ENCODE measurements around the gene CPNE5.

CPNE5 gene

GRCh38 chr6:36833182-36833789, 6.0 kb downstream of the CPNE5 start:
- DNase-seq: no peak

DNA sequence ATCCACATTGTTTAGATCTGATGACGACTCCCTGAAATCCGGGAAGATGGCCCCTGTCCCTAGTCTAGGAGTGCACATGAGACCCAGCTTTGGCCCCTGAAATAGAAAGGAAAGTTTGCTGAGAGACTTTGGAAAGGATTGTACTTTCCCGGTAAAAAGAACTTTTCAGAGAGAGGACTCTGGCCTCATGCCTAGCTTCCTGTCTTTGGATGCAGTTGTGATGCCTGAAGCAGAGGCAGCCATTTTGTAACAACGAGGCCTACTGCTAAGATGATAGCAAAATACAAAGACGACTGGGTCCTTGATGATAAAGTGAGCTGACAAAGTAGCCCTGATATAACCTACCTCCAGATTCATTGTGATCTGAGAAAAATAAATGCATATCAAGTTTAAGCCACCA, 6.9 kb downstream of the CPNE5 start:
- no peak for DNase-seq

GRCh38 chr6:36830577-36830976, 8.7 kb downstream of the CPNE5 start:
- DNase-seq: no peak

- DNase-seq: no peak
Measured at GRCh38 chr6:36829919-36830544, 9.2 kb downstream of the CPNE5 start.

- DNase-seq: no peak
Measured at GRCh38 chr6:36827261-36828079, 11.8 kb downstream of the CPNE5 start.

DNA sequence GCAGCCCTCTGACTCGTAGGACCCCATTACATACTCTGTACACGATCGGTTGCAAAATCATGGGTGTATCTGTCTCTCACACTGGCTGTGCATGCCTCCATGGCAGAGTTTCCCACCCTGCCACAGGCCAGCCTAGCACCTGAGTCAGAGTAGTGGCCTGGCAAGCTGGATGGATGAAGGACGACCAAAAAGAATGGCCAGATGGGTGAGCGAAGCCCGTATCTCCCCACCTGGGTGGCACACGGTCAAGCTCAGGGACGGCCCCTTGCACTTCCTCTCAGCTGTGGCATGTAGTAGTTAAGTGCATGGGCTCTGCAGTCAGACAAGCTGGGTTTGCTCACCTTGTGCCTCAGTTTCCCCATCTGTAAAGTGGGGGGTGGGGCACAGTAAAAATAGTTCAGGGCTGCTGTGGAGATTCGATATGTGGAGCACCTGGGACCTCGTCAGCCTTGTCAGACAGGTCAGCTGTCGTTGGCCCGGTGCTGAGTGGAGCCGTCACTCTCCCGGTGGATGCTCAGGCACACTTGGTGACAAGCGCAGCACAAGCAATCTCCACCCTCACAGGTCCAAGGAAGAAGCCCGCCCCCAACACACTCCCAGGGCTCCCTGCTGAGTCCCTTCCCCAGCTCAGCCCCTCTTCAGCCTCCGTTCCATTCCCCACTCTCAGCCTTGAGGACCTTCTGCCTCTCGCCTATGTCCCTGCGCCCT, 12.6 kb downstream of the CPNE5 start:
- DNase-seq: no peak

GRCh38 chr6:36825994-36826393, 13.2 kb downstream of the CPNE5 start:
- no peak for DNase-seq

DNA sequence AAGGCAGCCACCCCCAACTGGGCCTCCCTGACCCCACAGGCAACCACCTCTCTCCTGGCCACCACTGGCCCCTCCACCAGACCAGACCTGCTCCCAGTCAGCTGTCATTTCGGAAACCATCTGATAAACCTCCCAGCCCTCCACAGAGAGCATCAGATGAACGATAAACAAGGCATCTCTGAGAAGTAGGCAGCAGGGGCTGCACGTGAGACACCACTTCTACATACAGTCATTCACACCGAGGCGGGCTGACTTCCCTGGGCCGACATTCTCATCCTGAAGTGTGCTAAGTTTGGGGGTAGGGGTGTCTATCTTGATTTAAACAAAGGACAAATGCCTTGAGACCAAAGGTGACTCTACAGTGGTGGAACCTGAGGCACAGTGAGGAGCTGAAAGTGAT, 13.8 kb downstream of the CPNE5 start:
- DNase-seq: no peak

GRCh38 chr6:36824253-36824652, 15.0 kb downstream of the CPNE5 start:
- DNase-seq: no peak

GRCh38 chr6:36823421-36824096, 15.7 kb downstream of the CPNE5 start:
- no peak for DNase-seq

GRCh38 chr6:36822506-36823269, 16.6 kb downstream of the CPNE5 start:
- no peak for DNase-seq

- DNase-seq: no peak
Measured at GRCh38 chr6:36821581-36822335, 17.5 kb downstream of the CPNE5 start.

DNA sequence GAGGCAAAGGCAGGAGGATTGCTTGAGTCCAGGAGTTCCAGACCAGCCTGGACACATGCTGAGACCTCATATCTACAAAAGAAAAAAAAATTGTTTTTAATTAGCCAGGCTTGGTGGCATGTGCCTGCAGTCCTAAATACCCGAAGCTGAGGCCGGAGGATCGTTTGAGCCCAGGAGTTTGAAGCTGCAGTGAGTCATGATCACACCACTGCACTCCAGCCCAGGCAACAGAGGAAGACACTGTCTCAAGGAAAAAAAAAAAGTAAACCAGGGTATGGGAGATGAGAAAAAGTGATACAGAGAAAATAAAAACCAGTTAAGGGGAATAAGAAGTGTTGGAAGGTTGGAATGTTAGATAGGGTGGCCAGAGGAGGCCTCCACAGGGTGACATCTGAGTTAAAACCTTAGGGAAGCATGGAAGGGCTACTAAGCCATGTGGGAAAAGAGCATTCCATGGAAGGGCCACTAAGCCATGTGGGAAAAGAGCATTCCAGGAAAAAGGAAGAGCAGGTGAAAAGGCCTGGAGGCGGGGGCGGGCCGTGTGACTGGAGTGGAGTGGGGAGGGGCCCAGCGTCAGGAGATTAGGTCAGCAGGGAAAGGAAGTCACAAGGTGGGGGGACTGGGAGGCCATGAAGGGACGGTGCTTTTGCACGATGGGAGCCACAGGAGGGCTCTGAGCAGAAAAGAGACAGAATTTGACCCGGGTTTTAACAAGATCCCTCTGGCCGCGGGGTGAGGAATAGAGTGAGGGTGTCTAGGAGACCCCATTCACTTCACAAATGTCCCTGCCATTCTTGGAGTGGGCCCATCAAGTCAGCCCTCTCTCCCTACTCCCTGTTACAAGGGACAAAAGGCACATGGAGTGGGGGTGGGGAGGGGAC, 18.3 kb downstream of the CPNE5 start:
- no peak for DNase-seq

DNA sequence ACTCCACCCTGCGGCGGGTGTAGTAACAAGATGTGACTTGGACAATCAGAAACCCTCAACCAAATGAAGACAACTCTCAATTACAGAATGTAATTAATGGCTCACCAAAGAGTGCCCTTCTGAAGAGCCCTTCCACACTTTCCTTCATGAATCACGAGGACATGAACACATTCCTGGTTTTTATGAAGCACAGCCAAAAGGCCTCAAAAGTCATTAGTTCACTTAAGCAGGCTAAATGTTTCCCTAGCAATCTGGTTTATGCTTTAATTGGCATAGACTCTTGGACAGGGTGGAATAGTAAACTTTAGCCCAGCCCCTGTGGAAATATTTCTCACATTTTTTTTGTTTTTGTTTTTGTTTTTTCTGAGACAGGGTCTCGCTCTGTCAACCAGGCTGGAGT, 20.5 kb downstream of the CPNE5 start:
- DNase-seq: no peak

DNA sequence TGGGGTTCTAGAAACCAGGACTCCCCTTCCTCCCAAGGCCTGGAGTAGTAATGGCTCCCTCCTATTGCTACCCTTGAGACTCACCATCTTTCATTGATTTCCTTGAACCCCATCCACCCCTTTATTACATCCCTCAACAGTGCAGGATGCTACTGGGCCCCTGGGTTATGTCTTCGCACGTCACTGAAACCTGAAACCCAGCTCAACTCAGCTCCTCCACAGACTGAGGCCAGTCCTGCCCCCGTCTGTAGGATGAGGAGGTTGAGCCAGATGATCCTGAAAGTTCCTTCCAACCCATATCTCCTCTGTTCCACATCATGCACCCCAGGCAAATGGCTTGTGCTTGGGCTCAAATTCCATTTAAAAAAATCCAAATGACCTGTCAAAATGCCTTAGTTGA, 21.4 kb downstream of the CPNE5 start:
- DNase-seq: no peak

GRCh38 chr6:36817176-36817817, 21.9 kb downstream of the CPNE5 start:
- DNase-seq: no peak

DNA sequence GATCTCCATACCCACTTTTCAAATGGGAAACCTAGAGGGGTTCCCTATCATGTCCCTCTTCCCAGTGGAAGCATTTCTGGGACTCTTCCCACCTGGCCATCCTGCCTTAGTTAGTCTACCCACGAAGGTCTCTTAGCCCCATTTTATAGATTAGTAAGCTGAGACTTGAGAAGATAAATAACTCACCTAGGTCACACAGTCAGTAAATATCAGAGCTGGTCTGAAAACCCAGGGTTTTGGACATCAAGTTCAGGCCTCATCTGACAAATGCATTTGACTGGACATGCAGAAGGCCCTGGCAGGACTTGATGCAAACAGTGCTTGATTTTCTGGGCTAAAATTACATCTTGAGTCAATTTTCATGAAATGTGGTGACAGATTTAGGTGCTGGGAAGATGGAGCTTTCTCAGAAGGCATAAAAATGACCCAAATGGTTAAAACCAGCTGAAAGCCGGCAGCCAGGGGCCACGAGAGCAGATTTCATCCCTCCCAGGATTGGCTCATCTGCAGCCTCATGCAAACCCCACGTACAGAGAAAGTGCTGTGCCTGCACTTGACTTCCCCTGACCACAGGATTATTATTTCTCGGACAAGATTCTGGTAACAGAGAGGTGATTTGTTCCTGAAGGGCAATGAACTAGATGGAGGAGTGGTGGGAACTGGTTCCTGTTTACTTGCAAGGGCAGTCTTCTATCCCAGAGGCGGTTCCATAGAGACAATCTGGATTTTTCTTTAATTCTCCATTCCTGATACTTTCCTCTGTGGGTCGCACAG, 23.1 kb downstream of the CPNE5 start:
- no peak for DNase-seq

DNA sequence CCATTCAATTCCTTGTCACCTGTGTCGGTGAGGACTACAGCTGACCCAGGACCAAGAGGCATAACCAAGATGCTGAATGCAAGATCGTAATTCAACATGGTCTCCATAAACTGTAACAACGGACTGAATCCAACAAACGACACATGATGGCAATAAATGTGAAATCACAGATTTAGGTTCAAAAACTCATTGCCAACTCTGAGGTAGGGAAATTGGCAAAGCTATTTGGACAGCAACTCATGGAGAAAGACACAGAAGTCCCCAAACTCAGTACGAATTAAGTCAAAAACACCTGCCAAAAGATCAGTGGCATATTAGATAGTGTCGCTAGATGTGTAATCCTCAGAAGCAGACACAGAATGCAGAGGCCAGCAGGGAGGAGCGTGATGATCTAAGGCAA, 25.0 kb downstream of the CPNE5 start:
- DNase-seq: no peak

DNA sequence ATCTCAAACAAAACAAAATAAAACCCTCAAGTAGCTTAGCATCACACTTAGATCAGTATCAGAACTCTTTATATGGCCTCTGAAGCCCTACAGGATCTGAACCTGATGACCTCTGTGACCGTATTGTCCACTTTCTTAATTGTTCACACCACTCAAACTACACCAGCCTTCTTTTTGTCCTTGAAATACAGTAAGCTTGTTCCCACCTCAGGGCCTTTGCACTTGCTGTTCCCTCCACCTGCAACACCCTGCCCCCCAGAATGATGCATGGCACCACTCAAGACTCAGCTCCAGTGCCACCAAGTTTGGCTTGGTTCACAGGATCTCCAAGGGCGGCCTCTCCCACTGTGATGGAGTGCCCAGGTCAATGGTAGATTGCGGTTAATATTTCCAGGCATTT, 25.7 kb downstream of the CPNE5 start:
- no peak for DNase-seq

Data from SW 1271 (cell line).